ENCODE measurements around the gene HMGXB4. TPM values are rescaled to one million over a fixed set of nuclear protein-coding genes. Genes with fewer than 3 reads are reported as not detected.

The HMGXB4 gene
- total and polyA plus RNA-seq, 9 of the 15 experiments (the other 6 are each of a cell fraction or from before 2014, with no cell fraction given) = 9.9 to 31.4 (median 24.8) TPM

GRCh38 chr22:35257321-35258190 lies at the start of gene HMGXB4 (continued):
- TF ChIP-seq, protein P1, sequence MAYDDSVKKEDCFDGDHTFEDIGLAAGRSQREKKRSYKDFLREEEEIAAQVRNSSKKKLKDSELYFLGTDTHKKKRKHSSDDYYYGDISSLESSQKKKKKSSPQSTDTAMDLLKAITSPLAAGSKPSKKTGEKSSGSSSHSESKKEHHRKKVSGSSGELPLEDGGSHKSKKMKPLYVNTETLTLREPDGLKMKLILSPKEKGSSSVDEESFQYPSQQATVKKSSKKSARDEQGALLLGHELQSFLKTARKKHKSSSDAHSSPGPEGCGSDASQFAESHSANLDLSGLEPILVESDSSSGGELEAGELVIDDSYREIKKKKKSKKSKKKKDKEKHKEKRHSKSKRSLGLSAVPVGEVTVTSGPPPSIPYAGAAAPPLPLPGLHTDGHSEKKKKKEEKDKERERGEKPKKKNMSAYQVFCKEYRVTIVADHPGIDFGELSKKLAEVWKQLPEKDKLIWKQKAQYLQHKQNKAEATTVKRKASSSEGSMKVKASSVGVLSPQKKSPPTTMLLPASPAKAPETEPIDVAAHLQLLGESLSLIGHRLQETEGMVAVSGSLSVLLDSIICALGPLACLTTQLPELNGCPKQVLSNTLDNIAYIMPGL (CRISPR knock-in tag; IDR thresholded peaks at IDR 0.05) = peak; percentile 92
- TF ChIP-seq PRMT5 (CRISPR knock-in tag; IDR thresholded peaks at IDR 0.05) (0 out of 2 replicates have a peak, but pooled peaks have one; percentile 25), UBTF (IDR thresholded peaks at IDR 0.05; ENCODE audit: borderline replicate concordance in 1 of 2, low read depth in 2 of 2, low read length in 2 of 2) (peak; percentile 99 to 100), BHLHE40 (IDR thresholded peaks at IDR 0.05; ENCODE audit: low read length) (0 out of 2 replicates have a peak, but pooled peaks have one; percentile 23), E2F4 (CRISPR knock-in tag; IDR thresholded peaks at IDR 0.05; ENCODE audit: low read depth) (peak; percentile 27; the same call in 1 of the 2 replicates), EP300 (IDR thresholded peaks at IDR 0.05; ENCODE audit: low read length) (peak; percentile 20; the same call in 1 of the 2 replicates), MNT (conservative IDR thresholded peaks at IDR 0.05) (peak in 1 of 2 experiments; percentile 56; a peak in 2 of 4 replicates), C11orf30 (IDR thresholded peaks at IDR 0.05; ENCODE audit: low read depth) (peak; percentile 44), ADNP (tag; IDR thresholded peaks at IDR 0.05) (no peak), PHF8 (IDR thresholded peaks at IDR 0.05; ENCODE audit: borderline replicate concordance, low read length) (peak; percentile 90), CHD1 (IDR thresholded peaks at IDR 0.05; ENCODE audit: low read length) (peak; percentile 90), POLR2AphosphoS5 (IDR thresholded peaks at IDR 0.05; ENCODE audit: control insufficient read depth, insufficient read depth, low read depth, low read length) (peak; percentile 42; the same call in 1 of the 2 replicates), NR3C1 (CRISPR knock-in tag; IDR thresholded peaks at IDR 0.05) (0 out of 2 replicates have a peak, but pooled peaks have one; percentile 21), HNRNPK (IDR thresholded peaks at IDR 0.05; ENCODE audit: low read depth, low read length, poor library complexity, severe bottlenecking) (no peak), GABPA (tag; conservative IDR thresholded peaks at IDR 0.05; ENCODE audit: low read depth) (0 out of 2 replicates have a peak, but pooled peaks have one; percentile 15), SUPT5H (IDR thresholded peaks at IDR 0.05) (peak; percentile 57), KLF13 (tag; IDR thresholded peaks at IDR 0.05; ENCODE audit: borderline replicate concordance, low read depth) (no peak), NRF1 (conservative IDR thresholded peaks at IDR 0.05 in 1 of 2, IDR thresholded peaks at IDR 0.05 in 1 of 2) (peak; percentile 61 to 69), BCOR (IDR thresholded peaks at IDR 0.05) (no peak), ZBTB7A (IDR thresholded peaks at IDR 0.05; ENCODE audit: borderline replicate concordance, control insufficient read depth, low read depth, low read length) (peak; percentile 65; the same call in 1 of the 2 replicates)
